HG03558 (cell line): Measurements from ENCODE around the gene ANO7.

Experiments used
- ATAC-seq: cut with Tn5 transposase; IDR thresholded peaks from one replicate; pipeline ENCODE4 v1.9.1; 2021; ENCODE audit warnings: moderate number of reproducible peaks; ENCODE audit not compliant: unreplicated experiment; ENCODE audit errors: extremely low read depth

ANO7 gene

GRCh38 chr2:241238693-241239198, 50.3 kb downstream of the ANO7 start:
- no peak for ATAC-seq

GRCh38 chr2:241239552-241240202, 51.2 kb downstream of the ANO7 start:
- ATAC-seq: no peak

- no peak for ATAC-seq
These were observed 52.0 kb downstream of the ANO7 start for GRCh38 chr2:241240320-241241004.

GRCh38 chr2:241241669-241242068, 53.2 kb downstream of the ANO7 start:
- no peak for ATAC-seq

GRCh38 chr2:241242306-241242705, 53.8 kb downstream of the ANO7 start:
- ATAC-seq: no peak

GRCh38 chr2:241244368-241244767, 55.9 kb downstream of the ANO7 start:
- ATAC-seq: no peak

- ATAC-seq: no peak
These were observed 59.8 kb downstream of the ANO7 start for GRCh38 chr2:241248289-241248688.

- ATAC-seq: no peak
These were observed 60.4 kb downstream of the ANO7 start for GRCh38 chr2:241248897-241249296.

GRCh38 chr2:241249654-241250053, 61.2 kb downstream of the ANO7 start:
- no peak for ATAC-seq

- ATAC-seq: no peak
These were observed 64.5 kb downstream of the ANO7 start for GRCh38 chr2:241252778-241253475.

GRCh38 chr2:241254904-241255351, 66.5 kb downstream of the ANO7 start:
- no peak for ATAC-seq

GRCh38 chr2:241255542-241256167, 67.2 kb downstream of the ANO7 start:
- no peak for ATAC-seq

GRCh38 chr2:241256168-241256545, 67.7 kb downstream of the ANO7 start:
- no peak for ATAC-seq

GRCh38 chr2:241257419-241258032, 69.0 kb downstream of the ANO7 start:
- no peak for ATAC-seq

- ATAC-seq: no peak
These were observed 70.2 kb downstream of the ANO7 start for GRCh38 chr2:241258505-241259280.

- no peak for ATAC-seq
These were observed 72.4 kb downstream of the ANO7 start for GRCh38 chr2:241260911-241261310.

GRCh38 chr2:241261628-241262027, 73.2 kb downstream of the ANO7 start:
- no peak for ATAC-seq

GRCh38 chr2:241263061-241263460, 74.6 kb downstream of the ANO7 start:
- ATAC-seq: no peak

- ATAC-seq: no peak
These were observed 77.0 kb downstream of the ANO7 start for GRCh38 chr2:241265506-241265905.
